Keratinocyte (primary cell): ENCODE data around the gene RXRA. TPM values are rescaled to one million over a fixed set of nuclear protein-coding genes. Genes with fewer than 3 reads are reported as not detected.

Source experiments
- DNase-seq: peaks from one replicate; pipeline ENCODE4 v3.0.0-alpha.2; 2011; ENCODE audit warnings: low read depth, missing footprints, low spot score
- FAIRE-seq: peaks from 2 replicates; lab custom pipeline; 2011; peaks lifted over from hg19 to GRCh38; lab: Jason Lieb, UNC
- H2AFZ ChIP-seq: 2 replicates; pipeline ENCODE4 v1.6.0; 2012; ENCODE audit warnings: low read length, control low read depth, inconsistent platforms; ENCODE audit not compliant: control insufficient read depth
- H3K27ac ChIP-seq: 2 replicates; pipeline ENCODE4 v1.5.1; 2011; ENCODE audit warnings: low read length; ENCODE audit not compliant: control insufficient read depth, insufficient read depth
- H3K27me3 ChIP-seq: 3 replicates; pipeline ENCODE4 v1.6.0; 2011; ENCODE audit warnings: low read length; ENCODE audit not compliant: control insufficient read depth, insufficient read depth; ENCODE audit errors: extremely low read depth
- H3K36me3 ChIP-seq, 2 experiments: 2 replicates in 1 of 2; 3 replicates in 1 of 2; pipeline ENCODE4 v1.5.1; 2011; ENCODE audit warnings: low read length in 2 of 2, mild to moderate bottlenecking in 1 of 2; ENCODE audit not compliant: control insufficient read depth in 2 of 2, insufficient read depth in 2 of 2; ENCODE audit errors: extremely low read depth in 1 of 2
- H3K4me1 ChIP-seq: 3 replicates; pipeline ENCODE4 v1.5.1; 2011; ENCODE audit warnings: low read length; ENCODE audit not compliant: control insufficient read depth, insufficient read depth; ENCODE audit errors: extremely low read depth
- H3K4me2 ChIP-seq: 3 replicates; pipeline ENCODE4 v1.6.0; 2011; ENCODE audit warnings: low read depth, low read length; ENCODE audit not compliant: control insufficient read depth, insufficient read depth; ENCODE audit errors: extremely low read depth
- H3K4me3 ChIP-seq, 3 experiments: fragments of 200-600 bp in 1 of 3; sonication (generic) in 1 of 3; 2 replicates in 2 of 3; 3 replicates in 1 of 3; pipeline ENCODE4 v1.5.1; 2011 to 2016; ENCODE audit warnings: low read length in 3 of 3, mild to moderate bottlenecking in 3 of 3, control low read depth in 2 of 3, inconsistent platforms in 1 of 3, low read depth in 1 of 3, mixed read lengths in 1 of 3, mixed run types in 1 of 3, moderate library complexity in 1 of 3; ENCODE audit not compliant: control insufficient read depth in 2 of 3, insufficient read depth in 2 of 3; ENCODE audit errors: extremely low read depth in 1 of 3
- H3K79me2 ChIP-seq: 2 replicates; pipeline ENCODE4 v1.6.0; 2012; ENCODE audit warnings: low read length; ENCODE audit not compliant: control insufficient read depth, insufficient read depth
- H3K9ac ChIP-seq: 3 replicates; pipeline ENCODE4 v1.6.0; 2011; ENCODE audit warnings: low read length; ENCODE audit not compliant: control insufficient read depth, insufficient read depth; ENCODE audit errors: extremely low read depth
- H3K9me1 ChIP-seq: 3 replicates; pipeline ENCODE4 v1.6.0; 2011; ENCODE audit warnings: low read length; ENCODE audit not compliant: control insufficient read depth, insufficient read depth; ENCODE audit errors: extremely low read depth
- H3K9me3 ChIP-seq: 2 replicates; pipeline ENCODE4 v1.5.1; 2012; ENCODE audit warnings: low read depth, low read length; ENCODE audit not compliant: control insufficient read depth
- H4K20me1 ChIP-seq: 3 replicates; pipeline ENCODE4 v1.6.0; 2011; ENCODE audit warnings: low read length; ENCODE audit not compliant: control insufficient read depth, insufficient read depth; ENCODE audit errors: extremely low read depth
- CTCF ChIP-seq, 3 experiments: IDR thresholded peaks in 1 of 3; conservative IDR thresholded peaks in 1 of 3; optimal IDR thresholded peaks in 1 of 3; 2 replicates in 2 of 3; 3 replicates in 1 of 3; pipeline versions ENCODE3 to v1.5.1; 2011; ENCODE audit warnings: low read length in 3 of 3, mild to moderate bottlenecking in 3 of 3, moderate library complexity in 2 of 3, control low read depth in 1 of 3, inconsistent platforms in 1 of 3; ENCODE audit not compliant: insufficient read depth in 2 of 3; ENCODE audit errors: extremely low read depth in 1 of 3
- EZH2 ChIP-seq: IDR thresholded peaks from one replicate; pipeline ENCODE4 v1.6.1; 2012; ENCODE audit warnings: inconsistent platforms, mild to moderate bottlenecking, low read length, moderate library complexity
- dilution Hi-C: fragments of 300-500 bp; cut with MboI; formaldehyde crosslinking; loops from one replicate; pipeline ENCODE4 v1.7.0; 2020; ENCODE audit warnings: low sequenced_read_pairs; ENCODE audit not compliant: extremely low pct_ligation_motif_present
- polyA plus RNA-seq, 5 experiments: library from polyadenylated mRNA; depleted of rRNA in 3 of 5; stranded (reverse) in 3 of 5; stranded (forward) in 1 of 5; unstranded in 1 of 5; fragments of >200 nt; gene quantifications; 1 replicate in 1 of 5; 2 replicates in 3 of 5; 3 replicates in 1 of 5; pipeline versions ENCODE4 v1.2.1 to v1.2.3, GENCODE V29; 2011 to 2012; ENCODE audit warnings: missing spikeins in 2 of 5, low read depth in 1 of 5, low replicate concordance in 1 of 5

The RXRA gene
- polyA plus RNA-seq, 1 donor (not counting 4 experiments of a cell fraction or from before 2014, with no cell fraction given): 9.7 TPM

GRCh38 chr9:134346840-134347583, 20.8 kb downstream of the RXRA start:
- H4K20me1 ChIP-seq: peaks cover 21% of the 10 kb centered on the region
- dilution Hi-C loops: no loop called here

DNA sequence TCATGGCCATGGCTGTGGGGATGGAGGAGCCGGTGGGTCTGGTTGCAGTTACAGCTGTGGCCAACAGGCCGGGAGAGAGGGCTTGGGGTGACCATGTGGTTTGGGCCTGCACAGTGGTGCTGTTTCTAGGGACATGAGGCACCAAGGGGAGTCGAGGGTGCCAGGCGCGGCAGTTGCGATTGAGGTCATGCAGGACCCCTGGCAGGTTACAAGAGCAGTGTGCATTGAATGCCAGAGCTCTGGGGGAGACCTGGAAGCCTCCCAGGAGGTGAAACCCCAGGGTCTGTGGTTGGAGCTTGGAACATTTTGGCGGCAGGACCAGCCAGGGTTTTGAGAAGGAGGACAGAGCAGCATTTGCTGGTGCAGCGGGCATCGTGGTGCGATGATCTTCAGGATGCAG, 21.7 kb downstream of the RXRA start:
- Histone ChIP-seq H3K27ac (no peak overlapping the region), H3K4me2 (no peak overlapping the region), H3K4me1 (peaks cover 23% of the 10 kb centered on the region), H3K9me1 (peaks cover 3% of the 10 kb centered on the region), H4K20me1 (peaks cover 21% of the 10 kb centered on the region), H3K27me3 (no peaks in the 10 kb centered on the region), H2AFZ (no peak overlapping the region), H3K79me2 (peaks cover 94% of the 10 kb centered on the region), H3K4me3 (no peak overlapping the region), H3K36me3 (peaks cover 0 to 4% of the 10 kb centered on the region in 2 experiments), H3K9ac (no peak overlapping the region), H3K9me3 (no peaks in the 10 kb centered on the region)
- dilution Hi-C loops: no loop called here
- TF ChIP-seq EZH2: no peak
- TF ChIP-seq CTCF (optimal IDR thresholded peaks at IDR 0.05 in 1 of 3, IDR thresholded peaks at IDR 0.05 in 1 of 3, conservative IDR thresholded peaks at IDR 0.05 in 1 of 3; ENCODE audit: extremely low read depth in 1 of 3, insufficient read depth in 2 of 3, low read length in 3 of 3): no peak
- FAIRE-seq (no peak), DNase-seq (no peak)

More at GRCh38 chr9:134346840-134347583, 20.8 kb downstream of the RXRA start:
- TF ChIP-seq CTCF (optimal IDR thresholded peaks at IDR 0.05 in 1 of 3, IDR thresholded peaks at IDR 0.05 in 1 of 3, conservative IDR thresholded peaks at IDR 0.05 in 1 of 3; ENCODE audit: extremely low read depth in 1 of 3, insufficient read depth in 2 of 3, low read length in 3 of 3): no peak
- no peak overlapping the region for H3K27ac ChIP-seq
- FAIRE-seq (no peak), DNase-seq (no peak)
- H3K27me3 ChIP-seq: no peaks in the 10 kb centered on the region
- no peaks in the 10 kb centered on the region for H3K9me3 ChIP-seq
- H3K4me3 ChIP-seq: no peak overlapping the region
- H3K4me1 ChIP-seq: peaks cover 24% of the 10 kb centered on the region
- peaks cover 3% of the 10 kb centered on the region for H3K9me1 ChIP-seq
- H3K36me3 ChIP-seq: peaks cover 0 to 4% of the 10 kb centered on the region in 2 experiments
- no peak overlapping the region for H2AFZ ChIP-seq
- peaks cover 95% of the 10 kb centered on the region for H3K79me2 ChIP-seq
- H3K4me2 ChIP-seq: no peak overlapping the region
- no peak overlapping the region for H3K9ac ChIP-seq
